ENCODE data around the gene TRAF3. TPM values are rescaled to one million over a fixed set of nuclear protein-coding genes. Genes with fewer than 3 reads are reported as not detected.

Gene TRAF3
- total RNA-seq, 1 donor from 2014 or later, result 11.3 TPM

DNA sequence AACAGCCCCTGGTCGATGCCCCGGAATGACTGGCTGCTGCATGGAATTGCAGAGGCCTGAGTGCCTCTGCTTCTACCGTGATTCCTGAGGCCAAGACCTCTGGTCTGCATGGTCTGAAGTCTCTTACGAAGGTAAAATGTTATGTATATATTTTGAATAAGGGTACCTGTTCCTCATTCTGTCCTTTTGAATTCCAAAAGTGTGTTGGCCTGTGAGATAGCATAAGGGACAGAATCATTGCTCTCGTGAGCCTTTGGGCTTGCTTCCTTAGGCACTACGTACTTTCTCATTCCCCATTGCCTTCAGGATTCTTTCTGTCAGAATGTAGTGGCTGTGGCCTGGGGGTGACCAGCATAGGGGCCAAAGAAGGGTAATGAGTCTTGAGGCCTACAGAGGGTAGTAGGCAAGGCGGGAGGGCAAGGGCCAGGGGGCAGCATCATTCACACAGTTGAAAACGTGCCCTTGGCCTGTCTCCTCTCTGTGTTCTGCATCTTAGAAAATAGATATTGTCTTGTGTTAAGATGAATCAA lies 19.5 kb downstream of the TRAF3 start:
- intact Hi-C loops (cut with DNase I), result no loop called here
- DNase-seq (ENCODE audit: missing footprints), result no peak
- no peak for ATAC-seq

DNA sequence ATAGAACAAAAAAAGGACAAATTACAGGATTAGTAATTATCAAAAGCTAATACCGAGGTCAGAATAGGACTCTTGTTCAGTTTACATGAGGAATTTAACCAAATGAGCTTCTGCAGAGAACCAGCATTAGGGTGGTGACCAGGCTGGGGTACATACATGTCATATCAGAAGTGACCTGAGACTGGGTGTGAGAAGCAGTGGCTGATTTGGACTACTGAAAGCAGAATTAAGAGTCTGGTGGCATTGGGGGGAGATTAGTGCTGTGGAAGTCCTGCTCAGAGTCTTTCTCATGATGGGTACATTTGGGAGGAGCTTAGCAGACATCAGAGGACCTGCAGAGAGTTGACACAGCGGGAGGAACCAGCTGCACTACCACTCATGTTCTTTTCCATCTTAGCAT lies 21.7 kb downstream of the TRAF3 start:
- DNase-seq (ENCODE audit: missing footprints) (no peak), ATAC-seq (no peak)
- intact Hi-C loops (cut with DNase I), result no loop called here

DNA sequence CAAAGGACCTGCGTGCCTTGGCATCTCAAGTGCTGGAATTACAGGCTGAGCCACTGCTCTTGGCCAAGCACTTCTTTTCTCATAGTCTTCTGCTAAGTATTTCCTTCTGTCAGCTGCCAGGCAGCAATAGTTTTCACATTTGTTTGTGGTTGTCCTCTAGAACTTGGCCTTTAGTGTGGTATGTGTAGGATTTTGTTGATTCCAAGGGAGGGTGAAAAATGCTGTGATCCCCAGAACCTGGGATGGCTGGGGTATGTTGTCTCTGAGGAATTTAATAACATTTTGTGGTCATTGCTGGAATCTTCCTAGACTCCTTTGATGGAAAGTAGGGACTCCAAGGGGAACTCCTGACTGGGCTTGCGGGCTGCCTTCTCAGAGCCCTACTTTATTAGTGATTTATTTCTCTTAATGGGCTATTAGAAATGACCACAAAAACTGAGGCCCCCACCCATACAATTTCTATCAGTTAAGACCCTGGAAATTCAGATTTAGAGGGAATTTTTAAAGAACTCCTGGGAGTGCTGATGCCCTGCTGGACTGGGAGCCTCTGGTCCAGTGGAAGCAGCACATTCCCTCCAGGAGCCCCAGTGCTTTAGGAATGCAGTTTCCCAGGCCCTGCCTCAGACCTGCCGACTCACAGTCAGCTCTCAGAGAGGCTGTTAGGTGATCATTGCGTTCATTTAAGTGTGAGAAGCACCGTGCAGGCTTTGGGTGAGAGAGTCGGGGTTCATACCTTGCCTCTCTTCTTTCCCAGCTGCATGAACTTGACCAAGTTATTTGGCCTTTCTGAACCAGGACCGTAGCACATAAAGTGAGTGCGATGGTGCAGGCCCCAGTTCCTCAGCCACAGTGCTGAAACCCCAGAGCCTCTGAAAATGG lies 22.7 kb downstream of the TRAF3 start:
- ATAC-seq, result no peak
- intact Hi-C loops (cut with DNase I), result no loop called here

DNA sequence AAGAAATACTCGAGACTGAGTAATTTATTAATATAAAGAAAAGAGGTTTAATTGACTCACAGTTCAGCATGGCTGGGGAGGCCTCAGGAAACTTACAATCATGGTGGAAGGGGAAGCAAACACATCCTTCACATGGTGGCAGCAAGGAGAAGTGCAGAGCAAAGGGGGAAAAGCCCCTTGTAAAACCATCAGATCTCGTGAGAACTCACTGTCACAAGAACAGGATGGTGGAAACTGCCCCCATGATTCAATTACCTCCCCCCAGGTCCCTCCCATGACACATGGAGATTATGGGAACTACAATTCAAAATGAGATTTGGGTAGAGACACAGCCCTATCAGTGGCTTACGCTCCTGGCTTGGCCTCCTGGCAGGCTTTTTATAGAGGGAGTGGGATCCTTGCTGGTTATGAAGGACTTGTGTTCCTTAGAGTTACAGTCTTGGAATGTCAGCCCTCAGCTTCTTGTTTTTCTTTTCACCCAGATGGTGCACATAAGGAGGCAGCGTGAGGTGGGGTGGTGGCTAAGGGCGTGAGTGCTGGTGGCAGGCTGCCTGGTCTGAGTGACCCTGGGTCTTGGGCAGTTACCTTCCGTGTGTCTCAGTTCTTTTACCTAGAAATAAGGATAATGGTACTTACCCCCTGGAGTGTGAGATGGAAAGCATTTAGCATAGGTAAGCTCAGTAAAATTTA lies 25.7 kb downstream of the TRAF3 start:
- intact Hi-C loops (cut with DNase I), result no loop called here
- DNase-seq (ENCODE audit: missing footprints), result no peak

More for the DNA sequence above, 22.7 kb downstream of the TRAF3 start:
- DNase-seq (ENCODE audit: missing footprints), result no peak

DNA sequence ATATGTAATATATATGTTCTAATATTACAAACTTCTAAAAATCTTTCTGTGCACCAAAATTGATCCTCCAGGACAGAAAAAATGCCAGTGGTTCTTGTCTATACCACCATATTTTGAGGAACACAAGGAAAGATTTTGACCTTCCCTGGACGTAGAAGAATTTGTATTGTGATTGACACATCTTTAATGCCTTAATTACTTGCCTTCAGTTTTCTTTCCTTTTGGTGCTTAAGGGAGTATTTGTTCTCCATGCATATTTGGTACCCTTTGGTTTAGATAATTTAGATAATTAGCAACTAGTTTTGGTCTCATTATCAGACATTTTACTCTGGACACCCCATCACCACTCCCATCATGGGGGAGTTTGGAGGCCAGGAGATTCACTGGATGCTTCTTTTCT lies 27.6 kb downstream of the TRAF3 start:
- DNase-seq (ENCODE audit: missing footprints) (no peak), ATAC-seq (no peak)
- intact Hi-C loops (cut with DNase I), result no loop called here

More for the DNA sequence above, 25.7 kb downstream of the TRAF3 start:
- ATAC-seq, result no peak

DNA sequence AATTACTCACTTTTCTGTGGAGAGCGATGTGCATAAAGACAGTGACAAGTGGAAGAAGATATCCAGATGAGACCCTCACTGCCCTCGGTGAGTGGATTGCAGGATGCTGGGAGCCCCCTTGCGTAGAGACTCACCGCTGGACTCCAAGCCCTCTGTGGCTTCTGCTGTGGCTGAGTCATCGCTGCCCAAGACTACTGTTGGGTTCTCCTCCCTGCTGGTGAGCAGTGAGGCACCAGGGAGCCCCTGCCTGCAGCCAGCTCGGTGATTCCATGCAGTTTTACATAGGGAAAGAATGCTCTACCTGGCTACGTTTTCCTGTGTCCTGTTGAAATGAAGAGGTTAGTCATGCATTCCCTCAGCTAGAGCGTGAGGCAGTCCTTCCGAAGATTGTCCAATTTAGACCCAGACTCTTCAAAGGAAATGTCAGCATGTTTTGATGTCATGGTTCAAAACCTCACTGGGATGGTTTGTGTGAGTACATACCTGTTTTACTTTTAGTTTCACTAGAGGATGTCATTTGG lies 28.2 kb downstream of the TRAF3 start:
- DNase-seq (ENCODE audit: missing footprints) (no peak), ATAC-seq (no peak)
- intact Hi-C loops (cut with DNase I), result no loop called here

DNA sequence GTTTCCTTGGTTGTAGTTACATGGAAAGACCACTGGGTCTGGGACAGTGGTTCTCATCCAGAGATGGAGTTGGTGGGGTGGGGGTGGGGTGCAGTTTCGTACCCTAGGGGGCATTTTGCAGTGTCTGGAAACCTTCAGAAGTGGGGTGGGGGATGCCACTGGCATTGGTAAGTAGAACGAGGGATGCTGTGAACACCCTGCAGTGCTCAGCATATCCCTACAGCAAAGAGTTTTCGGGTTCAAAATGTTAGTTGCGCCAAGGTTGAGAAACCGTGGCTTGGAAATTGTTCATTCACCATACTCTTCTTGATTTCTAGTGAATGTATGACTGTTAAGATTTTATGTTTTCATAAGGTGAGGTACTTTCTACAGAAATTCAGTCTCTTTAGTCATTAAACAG lies 28.7 kb downstream of the TRAF3 start:
- no peak for ATAC-seq
- no peak for DNase-seq (ENCODE audit: missing footprints)
- intact Hi-C loops (cut with DNase I), result no loop called here

DNA sequence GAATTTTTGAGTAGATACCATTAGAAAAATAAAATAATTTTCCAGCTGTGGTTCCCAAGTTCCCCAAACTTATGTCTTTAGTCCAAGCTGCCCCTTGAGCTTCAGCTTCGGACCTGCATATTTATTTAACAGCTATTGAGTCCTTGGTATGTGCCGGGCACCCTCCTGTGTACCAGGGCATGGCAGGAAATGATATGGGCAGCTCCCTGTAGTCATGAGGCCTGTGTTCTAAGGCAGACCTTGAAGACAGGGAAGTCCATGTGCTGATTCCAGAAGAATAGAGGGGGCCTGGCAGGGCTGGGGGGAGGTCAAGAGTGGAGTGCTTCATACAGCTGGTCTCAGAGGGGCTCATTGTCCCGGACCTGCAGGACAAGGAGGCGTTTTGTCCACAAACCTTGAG lies 29.2 kb downstream of the TRAF3 start:
- intact Hi-C loops (cut with DNase I), result no loop called here
- ATAC-seq, result no peak
- DNase-seq (ENCODE audit: missing footprints), result no peak

DNA sequence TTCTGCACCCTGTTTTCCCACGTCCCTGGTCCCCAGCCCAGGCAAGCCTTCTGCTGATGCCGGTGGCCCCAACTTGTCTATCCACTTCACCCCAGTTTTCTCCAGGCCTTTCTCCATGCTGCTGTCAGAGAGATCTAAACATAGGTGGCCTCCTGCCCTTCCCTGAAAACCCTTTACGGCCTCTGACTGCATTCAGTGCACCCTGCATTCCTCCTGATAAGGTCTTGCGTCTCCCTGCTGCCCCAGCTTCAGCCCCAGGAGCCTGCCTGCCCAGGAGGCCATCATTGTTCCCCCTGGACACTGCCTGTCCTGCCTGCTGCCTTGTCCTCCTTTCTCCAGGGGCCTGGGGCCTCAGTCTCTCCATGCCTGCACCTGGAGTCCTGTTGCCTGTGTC lies 29.8 kb downstream of the TRAF3 start:
- no peak for ATAC-seq
- intact Hi-C loops (cut with DNase I), result no loop called here
- DNase-seq (ENCODE audit: missing footprints), result no peak

DNA sequence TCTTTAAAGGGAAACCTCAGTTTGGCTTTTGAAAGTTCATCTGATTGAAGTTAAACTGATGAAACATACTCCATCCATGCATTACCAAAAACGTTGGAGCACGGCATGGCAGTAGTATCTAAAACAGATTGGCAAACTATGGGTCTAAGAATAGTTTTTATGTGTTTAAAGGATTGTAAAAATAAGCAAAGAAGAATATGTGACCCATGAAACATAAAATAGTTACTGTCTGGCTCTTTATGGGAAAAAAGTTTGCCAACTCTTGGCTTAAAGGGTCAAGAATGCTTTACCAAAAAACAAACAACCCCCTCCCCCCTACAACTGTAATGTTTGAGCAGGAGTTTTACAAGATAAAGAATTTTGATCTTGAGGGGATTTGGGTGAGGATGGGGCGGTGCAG lies 32.6 kb downstream of the TRAF3 start:
- DNase-seq (ENCODE audit: missing footprints) (no peak), ATAC-seq (no peak)
- intact Hi-C loops (cut with DNase I), result no loop called here

GRCh38 chr14:102810523-102810922 lies 33.3 kb downstream of the TRAF3 start:
- DNase-seq (ENCODE audit: missing footprints) (no peak), ATAC-seq (no peak)
- intact Hi-C loops (cut with DNase I), result no loop called here

DNA sequence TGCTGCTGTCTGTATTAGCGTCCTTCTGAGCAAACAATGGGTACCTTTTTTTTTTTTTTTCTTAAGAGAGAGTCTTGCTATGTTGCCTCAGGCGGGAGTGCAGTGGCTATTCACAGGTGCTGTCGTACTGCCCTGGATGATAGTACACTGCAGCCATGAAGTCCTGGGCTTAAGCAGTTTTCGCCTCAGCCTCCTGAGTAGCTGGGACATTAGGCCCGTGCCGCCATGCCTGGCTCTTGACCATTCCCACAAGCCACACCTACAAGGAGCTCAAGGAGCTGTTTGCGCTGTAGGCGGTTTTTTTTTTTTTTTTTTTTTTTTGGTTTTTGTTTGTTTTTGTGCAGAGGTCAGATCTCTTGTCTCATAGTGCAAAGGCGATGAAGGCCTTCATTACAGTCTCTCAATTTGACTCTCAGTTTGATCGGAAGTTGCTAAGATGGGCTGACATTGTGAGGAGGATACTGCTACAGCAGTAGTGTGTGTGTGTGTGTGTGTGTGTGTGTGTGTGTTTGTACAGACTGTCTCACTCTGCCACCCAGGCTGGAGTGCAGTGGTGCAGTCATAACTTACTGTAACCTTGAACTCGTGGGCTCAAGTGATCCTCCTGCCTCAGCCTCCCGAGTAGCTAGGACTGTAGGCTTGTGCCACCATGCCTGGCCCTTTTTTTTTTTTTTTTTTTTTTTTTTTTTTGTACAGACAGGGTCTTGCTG lies 34.2 kb downstream of the TRAF3 start:
- no peak for ATAC-seq
- intact Hi-C loops (cut with DNase I), result no loop called here
- no peak for DNase-seq (ENCODE audit: missing footprints)

DNA sequence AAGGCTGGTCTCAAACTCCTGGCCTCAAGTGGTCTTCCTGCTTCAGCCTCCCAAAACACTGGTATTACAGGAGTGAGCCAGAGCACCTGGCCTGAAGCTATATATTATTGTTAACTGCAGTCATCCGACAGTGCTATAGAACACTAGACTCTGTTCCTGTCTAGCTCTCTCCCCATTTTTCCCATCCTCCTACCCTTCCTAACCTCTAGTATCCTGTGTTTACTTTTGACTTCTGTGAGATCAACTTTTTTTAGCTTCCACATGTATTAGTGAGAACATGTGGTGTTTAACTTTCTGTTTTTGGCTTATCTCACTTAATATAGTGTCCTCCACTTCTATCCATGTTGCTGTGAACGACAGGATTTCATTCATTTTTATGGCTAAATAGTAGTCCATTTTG lies 34.7 kb downstream of the TRAF3 start:
- intact Hi-C loops (cut with DNase I), result no loop called here
- no peak for DNase-seq (ENCODE audit: missing footprints)

DNA sequence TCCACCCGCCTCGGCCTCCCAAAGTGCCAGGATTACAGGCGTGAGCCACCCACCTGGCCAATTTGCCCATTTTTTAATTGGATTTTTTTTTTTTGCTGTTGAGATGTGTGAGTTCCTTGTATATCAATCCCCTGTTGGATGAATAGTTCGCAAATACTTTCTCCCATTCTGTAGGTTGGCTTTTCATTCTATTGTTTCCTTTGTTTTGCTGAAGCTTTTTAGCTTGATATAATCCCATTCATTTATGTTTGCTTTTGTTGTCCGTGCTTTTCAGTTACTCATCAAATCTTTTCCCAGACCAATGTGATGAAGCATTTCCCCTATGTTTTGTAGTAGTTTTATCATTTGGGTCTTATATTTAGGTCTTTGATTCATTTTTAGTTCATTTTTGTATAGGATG lies 36.4 kb downstream of the TRAF3 start:
- no peak for ATAC-seq
- intact Hi-C loops (cut with DNase I), result no loop called here

More for the DNA sequence above, 34.7 kb downstream of the TRAF3 start:
- ATAC-seq, result no peak

GRCh38 chr14:102817318-102817717 lies 40.1 kb downstream of the TRAF3 start:
- DNase-seq (ENCODE audit: missing footprints), result no peak
- intact Hi-C loops (cut with DNase I), result no loop called here
- ATAC-seq, result no peak

More for the DNA sequence above, 36.4 kb downstream of the TRAF3 start:
- DNase-seq (ENCODE audit: missing footprints), result no peak

DNA sequence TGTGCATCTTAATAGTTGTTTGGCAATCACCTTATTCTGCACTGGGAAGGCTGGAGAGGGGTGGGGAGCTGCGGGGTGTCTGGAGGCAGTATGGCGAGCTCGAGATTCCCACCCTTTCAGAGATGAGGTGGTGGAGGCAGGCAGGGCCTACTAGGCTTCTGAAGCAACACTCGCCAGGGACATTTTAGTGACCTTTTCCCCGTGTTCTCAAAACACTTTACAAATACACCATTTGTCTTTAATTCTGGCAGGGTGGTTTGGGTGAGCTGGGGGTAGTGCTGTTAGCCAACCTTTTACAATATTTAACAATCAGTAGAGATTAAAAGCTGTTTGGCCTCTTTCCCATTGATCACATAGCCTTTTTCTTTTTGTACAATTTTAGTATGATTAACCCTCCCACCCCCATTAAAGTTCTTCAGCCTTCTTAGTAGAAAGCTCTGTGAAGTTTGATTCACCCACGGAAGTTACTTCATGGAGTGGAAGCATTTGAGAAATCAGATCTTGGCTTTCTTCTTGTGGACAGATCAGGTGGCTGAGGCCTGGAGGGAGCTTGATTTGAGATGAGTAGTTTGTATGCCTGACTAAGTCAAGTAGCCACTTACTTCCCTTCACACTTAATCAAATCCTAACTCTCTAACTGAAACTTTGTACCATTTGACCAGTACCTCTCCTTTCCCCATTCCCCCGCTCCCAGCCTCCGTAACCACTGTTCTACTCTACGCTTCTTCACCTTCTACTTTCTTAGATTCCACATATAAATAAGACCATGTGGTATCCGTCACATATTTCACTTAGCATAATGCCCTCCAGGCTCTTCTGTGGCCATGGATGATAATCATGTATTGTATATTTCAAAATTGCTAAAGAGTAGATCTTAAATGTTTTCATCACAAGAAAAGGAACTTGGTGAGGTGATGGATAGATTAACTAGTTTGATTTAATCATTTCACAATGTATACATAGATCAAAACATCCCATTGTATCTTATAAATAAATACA lies 41.0 kb downstream of the TRAF3 start:
- DNase-seq (ENCODE audit: missing footprints), result no peak
- ATAC-seq, result no peak
- intact Hi-C loops (cut with DNase I), result no loop called here

DNA sequence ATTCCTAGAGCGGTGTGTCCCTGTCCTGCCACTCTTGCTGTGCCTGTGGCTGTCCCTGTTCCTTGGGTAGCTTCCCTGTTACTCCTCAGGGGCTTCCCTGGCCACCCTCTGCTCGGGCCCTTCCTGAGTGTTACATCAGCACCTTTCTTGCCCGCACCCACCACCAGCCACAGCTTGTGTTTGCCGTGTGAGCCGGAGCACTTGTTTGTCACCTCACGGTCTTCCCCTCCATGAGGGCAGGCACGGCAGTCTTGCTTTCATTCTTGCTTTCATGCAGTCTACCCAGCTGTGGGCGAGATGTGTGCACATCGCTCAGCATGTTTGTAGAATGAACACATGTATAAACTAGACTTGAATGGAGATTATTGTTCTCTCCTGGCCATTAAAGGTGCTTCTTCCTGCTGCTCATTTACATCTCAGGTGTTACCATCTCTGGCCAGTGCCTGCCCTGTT lies 42.0 kb downstream of the TRAF3 start:
- no peak for ATAC-seq

GRCh38 chr14:102819747-102820330 lies 42.6 kb downstream of the TRAF3 start:
- DNase-seq (ENCODE audit: missing footprints), result no peak
- intact Hi-C loops (cut with DNase I), result no loop called here
- no peak for ATAC-seq

More for the DNA sequence above, 42.0 kb downstream of the TRAF3 start:
- intact Hi-C loops (cut with DNase I), result no loop called here
- DNase-seq (ENCODE audit: missing footprints), result no peak

Data from Right ventricle myocardium inferior (tissue), 1 donor.